ENCODE data around the gene SEPHS1. TPM values are rescaled to one million over a fixed set of nuclear protein-coding genes. Genes with fewer than 3 reads are reported as not detected.

Gene SEPHS1
- total and polyA plus RNA-seq, 2 donors (not counting 3 experiments of a cell fraction or from before 2014, with no cell fraction given), result 40.6 to 55.4 TPM

DNA sequence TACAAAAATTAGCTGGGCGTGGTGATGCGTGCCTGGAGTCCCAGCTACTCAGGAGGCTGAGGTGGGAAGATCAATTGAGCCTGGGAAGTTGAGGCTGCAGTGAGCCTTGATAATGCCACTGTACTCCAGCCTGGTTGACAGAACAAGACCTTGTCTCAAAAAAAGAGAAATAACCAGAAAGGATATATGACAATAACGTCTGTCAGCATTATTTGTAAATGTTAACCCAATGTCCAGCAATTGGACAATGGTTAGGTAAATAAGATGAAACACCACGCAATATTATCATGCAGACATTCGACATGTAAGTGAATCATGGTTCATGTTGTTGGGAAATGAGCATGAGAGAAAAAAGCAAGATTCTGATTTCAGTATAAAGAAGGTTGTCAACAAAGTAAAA lies 44.6 kb upstream of the SEPHS1 start:
- Histone ChIP-seq H3K79me2 (ENCODE audit: control insufficient read depth, insufficient read depth, low read length) (no peaks in the 10 kb centered on the region), H3K4me1 (ENCODE audit: control insufficient read depth, extremely low read depth, insufficient read depth, low read length) (peaks cover 2% of the 10 kb centered on the region), H3K36me3 (ENCODE audit: control insufficient read depth in 2 of 2, extremely low read depth in 1 of 2, insufficient read depth in 2 of 2, low read length in 2 of 2) (no peaks in the 10 kb centered on the region), H3K9ac (replicated peaks; ENCODE audit: extremely low read depth, insufficient read depth, low read length) (no peak overlapping the region), H3K27me3 (ENCODE audit: control insufficient read depth in 2 of 2, insufficient read depth in 2 of 2, low read length in 2 of 2) (peaks cover 16 to 24% of the 10 kb centered on the region in 2 experiments), H3K9me3 (replicated peaks; ENCODE audit: control insufficient read depth, insufficient read depth, low read length) (no peaks in the 10 kb centered on the region), H2AFZ (ENCODE audit: low read depth, low read length) (no peak overlapping the region), H3K9me1 (replicated peaks; ENCODE audit: control insufficient read depth, extremely low read depth, insufficient read depth, low read length) (no peaks in the 10 kb centered on the region), H3K4me3 (replicated peaks in 1 of 3; ENCODE audit: insufficient read depth in 1 of 3, low read depth in 1 of 3, low read length in 3 of 3) (no peak overlapping the region), H4K20me1 (replicated peaks; ENCODE audit: control insufficient read depth, extremely low read depth, insufficient read depth, low read length) (no peaks in the 10 kb centered on the region), H3K4me2 (ENCODE audit: insufficient read depth, low read length) (no peak overlapping the region), H3K27ac (ENCODE audit: insufficient read depth, low read depth, low read length) (no peak overlapping the region)
- FAIRE-seq (no peak), DNase-seq (ENCODE audit: low read depth, low spot score) (no peak)
- intact Hi-C loops (cut with micrococcal nuclease), result no loop called here
- POLR2A ChIA-PET, result no interaction called here
- CTCF ChIA-PET, result interaction anchor here (0.7 to 1.3 kb wide), 2 partner anchors 14 to 17 kb away, joined by 3 read pairs; no protein-coding TSS in a partner anchor
- no peak for TF ChIP-seq EZH2 (IDR thresholded peaks at IDR 0.05; ENCODE audit: borderline replicate concordance, low read depth, low read length, severe bottlenecking)
- no peak for TF ChIP-seq MYC (IDR thresholded peaks at IDR 0.05; ENCODE audit: low read depth, low read length)
- TF ChIP-seq, protein P1, sequence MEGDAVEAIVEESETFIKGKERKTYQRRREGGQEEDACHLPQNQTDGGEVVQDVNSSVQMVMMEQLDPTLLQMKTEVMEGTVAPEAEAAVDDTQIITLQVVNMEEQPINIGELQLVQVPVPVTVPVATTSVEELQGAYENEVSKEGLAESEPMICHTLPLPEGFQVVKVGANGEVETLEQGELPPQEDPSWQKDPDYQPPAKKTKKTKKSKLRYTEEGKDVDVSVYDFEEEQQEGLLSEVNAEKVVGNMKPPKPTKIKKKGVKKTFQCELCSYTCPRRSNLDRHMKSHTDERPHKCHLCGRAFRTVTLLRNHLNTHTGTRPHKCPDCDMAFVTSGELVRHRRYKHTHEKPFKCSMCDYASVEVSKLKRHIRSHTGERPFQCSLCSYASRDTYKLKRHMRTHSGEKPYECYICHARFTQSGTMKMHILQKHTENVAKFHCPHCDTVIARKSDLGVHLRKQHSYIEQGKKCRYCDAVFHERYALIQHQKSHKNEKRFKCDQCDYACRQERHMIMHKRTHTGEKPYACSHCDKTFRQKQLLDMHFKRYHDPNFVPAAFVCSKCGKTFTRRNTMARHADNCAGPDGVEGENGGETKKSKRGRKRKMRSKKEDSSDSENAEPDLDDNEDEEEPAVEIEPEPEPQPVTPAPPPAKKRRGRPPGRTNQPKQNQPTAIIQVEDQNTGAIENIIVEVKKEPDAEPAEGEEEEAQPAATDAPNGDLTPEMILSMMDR (IDR thresholded peaks at IDR 0.05; ENCODE audit: extremely low read depth in 1 of 2, insufficient read depth in 1 of 2, low read depth in 1 of 2, low read length in 2 of 2), result no peak
- no peak for TF ChIP-seq POLR2AphosphoS5 (IDR thresholded peaks at IDR 0.05; ENCODE audit: insufficient read depth, low read depth, low read length)
- TF ChIP-seq GATA2 (IDR thresholded peaks at IDR 0.05; ENCODE audit: insufficient read depth, insufficient read length, low read depth, low read length), result no peak
- no peak for TF ChIP-seq JUN (IDR thresholded peaks at IDR 0.05; ENCODE audit: borderline replicate concordance, insufficient read depth, insufficient read length, low read depth)
- TF ChIP-seq FOS (IDR thresholded peaks at IDR 0.05; ENCODE audit: borderline replicate concordance, insufficient read depth, low read length), result no peak
- TF ChIP-seq, protein P2, sequence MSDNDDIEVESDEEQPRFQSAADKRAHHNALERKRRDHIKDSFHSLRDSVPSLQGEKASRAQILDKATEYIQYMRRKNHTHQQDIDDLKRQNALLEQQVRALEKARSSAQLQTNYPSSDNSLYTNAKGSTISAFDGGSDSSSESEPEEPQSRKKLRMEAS (IDR thresholded peaks at IDR 0.05; ENCODE audit: insufficient read depth, insufficient read length), result no peak
- no peak for TF ChIP-seq POLR2A (IDR thresholded peaks at IDR 0.05; ENCODE audit: low read depth, low read length)
- no TSS peak for BruUV-seq (replicated peaks)
- dilution Hi-C loops (cut with MboI; ENCODE audit: extremely low pct_ligation_motif_present, low sequenced_read_pairs), result no loop called here

Measured in endothelial cell of umbilical vein (primary cell).